HG03565 (cell line): Measurements from ENCODE around the gene STIP1.
"Not testable (repeated sequence)": the region's sequence is repeated elsewhere in the genome, so short reads cannot be mapped to it uniquely, and the experiment has no call there.

ENCODE experiments used
- ATAC-seq: cut with Tn5 transposase; IDR thresholded peaks from one replicate; pipeline ENCODE4 v1.9.1; 2021; ENCODE audit warnings: mild to moderate bottlenecking, moderate library complexity; ENCODE audit not compliant: unreplicated experiment

Gene STIP1

DNA sequence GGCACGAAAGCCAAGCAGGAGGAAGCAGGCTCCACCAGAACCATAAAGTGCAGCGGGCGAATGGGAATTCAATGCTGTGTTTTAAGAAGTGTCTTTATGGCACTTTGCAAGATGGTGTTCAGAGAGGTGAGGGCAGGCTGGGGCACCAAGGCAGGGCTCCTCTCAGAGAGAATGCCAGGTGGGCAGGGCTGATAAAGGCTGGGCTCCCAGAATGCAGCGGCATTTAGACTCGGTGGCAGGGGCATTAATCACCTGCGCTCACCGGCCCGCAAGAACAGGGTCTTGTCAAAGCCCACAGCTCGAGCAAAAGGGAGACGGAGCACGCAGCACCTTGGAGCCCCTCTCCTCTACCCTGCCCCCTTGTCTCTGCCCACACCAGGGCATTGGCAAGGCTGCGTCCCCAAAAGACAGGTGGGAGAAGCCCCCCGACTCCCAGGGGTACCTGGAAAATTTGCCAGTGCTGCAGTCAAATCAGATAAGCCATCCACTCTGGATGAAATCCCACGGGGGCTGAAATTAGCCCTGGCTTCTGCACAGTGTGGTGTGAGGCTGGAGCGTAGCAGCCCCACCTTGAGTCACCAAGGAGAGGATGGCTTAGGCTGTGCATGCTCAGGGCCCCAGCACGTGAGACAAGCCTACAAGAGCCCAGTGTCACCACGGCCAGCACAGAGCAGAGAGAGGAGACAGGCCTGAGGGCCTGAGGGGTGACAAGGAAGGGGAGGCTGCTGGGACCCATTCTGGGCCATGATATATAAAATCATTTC, 28.2 kb upstream of the STIP1 start:
- no peak for ATAC-seq

DNA sequence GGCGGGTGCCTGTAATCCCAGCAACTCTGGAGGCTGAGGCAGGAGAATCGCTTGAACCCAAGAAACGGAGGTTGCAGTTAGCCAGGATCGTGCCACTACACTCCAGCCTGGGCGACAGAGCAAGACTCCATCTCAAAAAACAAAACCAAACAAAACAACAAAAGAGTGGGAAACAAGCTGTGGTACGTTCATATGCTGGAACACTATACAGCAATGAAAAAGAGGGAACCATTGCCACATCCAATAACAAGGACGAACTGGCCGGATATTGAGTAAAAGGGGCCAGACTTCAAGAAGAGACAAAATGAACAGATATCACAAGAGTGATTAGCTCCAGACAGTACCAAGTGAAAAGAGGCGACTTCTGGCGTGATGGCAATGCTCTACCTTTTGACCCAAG, 24.9 kb upstream of the STIP1 start:
- no peak for ATAC-seq

DNA sequence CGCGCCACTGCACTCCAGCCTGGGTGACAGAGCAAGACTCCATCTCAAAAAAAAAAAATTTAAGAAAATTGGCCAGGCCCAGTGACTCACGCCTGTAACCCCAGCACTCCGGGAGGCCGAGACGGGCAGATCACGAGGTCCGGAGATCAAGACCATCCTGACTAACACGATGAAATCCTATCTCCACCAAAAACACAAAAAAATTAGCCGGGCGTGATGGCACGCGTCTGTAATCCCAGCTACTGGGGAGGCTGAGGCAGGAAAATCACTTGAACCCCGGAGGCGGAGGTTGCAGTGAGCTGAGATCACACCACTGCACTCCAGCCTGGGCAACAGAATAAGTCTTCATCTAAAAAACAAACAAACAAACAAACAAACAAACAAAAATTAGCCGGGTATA, 23.2 kb upstream of the STIP1 start:
- not testable (repeated sequence) for ATAC-seq

DNA sequence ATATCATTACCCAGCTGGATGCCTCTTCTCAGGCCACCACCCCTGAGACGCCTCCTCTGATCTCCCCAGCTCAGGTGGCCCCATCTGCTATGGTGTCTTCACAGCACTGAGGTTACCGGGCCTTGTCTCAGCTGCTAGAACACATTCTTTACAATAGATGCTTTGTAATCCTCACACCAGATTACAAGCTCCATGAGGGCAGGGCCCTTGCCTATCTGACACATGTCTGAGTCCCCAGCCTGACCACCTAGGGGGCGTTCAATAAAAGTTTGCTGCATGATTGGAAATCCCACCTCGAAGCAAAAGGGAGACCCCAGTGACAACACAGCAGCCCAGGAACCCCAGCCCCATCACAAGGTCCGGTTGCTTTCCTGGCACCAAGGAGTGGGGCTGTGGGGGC, 22.0 kb upstream of the STIP1 start:
- no peak for ATAC-seq

DNA sequence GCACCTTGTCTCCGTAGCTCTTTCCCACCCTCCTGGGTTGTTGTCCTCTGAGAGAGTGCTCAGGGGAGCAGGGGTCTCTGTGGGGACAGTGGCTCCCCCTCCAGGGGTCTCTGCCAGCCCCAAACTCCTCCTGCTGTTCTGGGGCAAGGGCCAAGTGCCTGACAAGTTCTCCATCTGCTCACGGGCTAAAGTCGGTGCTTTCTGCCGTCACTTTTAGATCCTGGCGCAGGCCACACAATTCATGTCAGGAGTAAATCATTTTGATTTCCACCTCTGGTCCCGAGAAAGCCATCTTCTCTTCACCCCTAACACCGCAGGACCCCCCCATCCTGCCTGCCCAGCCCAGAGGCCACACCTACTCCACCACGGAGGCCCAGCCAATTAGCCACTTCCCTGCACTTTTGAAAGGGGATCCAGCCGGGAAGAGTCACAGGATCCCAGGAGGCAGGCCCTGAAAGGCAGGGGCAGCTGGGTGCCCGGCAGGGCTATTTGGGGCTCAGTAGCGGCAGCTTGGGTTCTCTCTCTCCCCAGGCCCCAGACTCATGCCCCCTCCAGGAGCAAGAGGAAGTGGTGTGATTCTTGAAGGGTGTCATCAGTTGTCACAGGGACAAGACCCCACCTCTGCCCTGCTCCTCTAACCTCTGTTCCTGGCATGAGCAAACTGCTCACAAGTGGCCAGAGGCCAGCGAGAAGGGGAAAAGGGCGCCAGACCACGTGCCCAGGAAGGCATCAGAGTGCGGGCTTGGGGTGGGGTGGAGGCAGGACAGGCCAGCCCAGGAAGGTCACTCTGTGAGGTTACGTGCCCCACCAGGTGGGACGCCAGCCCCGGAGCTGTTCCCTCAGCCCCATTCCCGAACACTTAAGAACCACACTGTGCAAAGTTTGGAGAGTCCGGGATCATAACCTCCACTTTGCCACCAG, 21.3 kb upstream of the STIP1 start:
- ATAC-seq, result no peak

DNA sequence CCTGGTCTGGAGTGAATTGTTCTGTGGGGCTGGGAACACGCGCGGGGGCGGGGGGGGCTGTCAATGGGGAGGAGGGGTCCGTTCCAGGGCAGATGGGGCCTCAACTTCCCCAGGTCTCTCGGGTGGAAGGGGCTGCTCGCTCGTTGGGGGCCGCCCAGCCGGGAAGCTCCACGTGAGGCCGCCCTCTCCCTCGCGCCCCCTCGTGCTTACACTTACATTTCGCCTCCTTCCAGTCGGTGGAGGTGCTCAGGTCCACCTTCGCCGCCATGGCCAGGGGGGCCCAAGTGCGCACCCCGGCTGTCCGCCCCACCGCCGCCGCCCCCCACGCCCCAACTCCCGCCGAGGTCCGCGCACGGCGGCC, 20.5 kb upstream of the STIP1 start:
- ATAC-seq, result no peak

DNA sequence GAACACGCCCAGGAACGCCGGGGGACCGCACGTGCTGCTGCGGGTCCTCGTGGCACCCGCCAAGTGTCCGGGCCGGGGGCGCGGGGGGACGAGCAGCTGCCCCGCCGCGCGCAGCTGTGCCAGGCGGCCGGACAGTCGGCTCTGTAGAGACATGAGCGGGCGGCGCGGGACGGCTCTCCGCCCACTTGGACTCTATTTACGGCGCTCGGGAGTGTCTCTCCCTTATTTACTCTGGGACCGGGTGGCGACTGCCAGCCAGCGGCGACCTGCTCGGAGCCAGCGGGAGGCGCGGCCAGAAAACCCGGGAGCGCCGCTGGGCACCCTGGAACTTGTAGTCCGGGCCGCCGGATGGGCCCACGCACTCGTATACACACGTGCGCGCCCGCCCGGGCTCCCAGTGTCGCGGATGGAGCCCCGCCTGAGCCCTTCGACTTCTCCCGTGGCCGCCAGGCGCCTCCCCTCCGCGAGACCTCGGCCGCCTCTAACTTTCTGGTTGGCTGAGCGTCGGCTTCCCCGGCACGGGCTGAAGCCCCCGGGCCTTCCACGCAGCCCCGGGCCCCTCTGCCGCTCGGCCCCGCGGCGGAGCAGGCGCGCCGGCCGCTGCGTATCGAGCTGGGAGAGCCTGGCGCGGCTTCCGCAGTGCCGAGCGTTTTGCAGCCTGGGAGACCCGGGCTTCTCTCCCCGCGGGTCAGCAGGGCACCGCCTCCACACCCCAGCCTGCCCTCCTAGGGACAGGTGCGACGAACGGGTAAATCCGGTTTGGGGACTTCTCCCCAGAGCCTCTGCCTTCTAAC, 19.9 kb upstream of the STIP1 start, which contains the start of gene MACROD1:
TSS of gene MACROD1 (minus strand) at position 272 of the 794 bp plus-strand sequence. CDS start at position 153, 119 bp downstream.
- ATAC-seq, result peak; percentile 71

DNA sequence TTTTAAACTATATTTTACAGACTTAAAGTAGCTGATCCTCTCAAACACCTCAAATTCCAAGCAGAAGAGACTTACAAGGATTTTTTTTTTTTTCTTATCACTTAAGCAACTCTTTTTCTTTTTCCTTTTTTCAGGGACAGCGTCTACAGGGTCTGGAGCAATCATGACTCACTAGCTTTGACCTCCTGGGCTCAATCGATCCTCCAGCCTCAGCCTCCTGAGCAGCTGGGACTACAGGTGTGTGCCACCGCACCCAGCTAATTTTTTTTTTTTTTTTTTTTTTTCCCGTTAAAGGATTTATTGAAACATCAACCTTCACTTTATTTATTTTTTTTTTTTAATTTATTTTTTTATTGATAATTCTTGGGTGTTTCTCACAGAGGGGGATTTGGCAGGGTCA, 15.6 kb upstream of the STIP1 start:
- ATAC-seq, result no peak

DNA sequence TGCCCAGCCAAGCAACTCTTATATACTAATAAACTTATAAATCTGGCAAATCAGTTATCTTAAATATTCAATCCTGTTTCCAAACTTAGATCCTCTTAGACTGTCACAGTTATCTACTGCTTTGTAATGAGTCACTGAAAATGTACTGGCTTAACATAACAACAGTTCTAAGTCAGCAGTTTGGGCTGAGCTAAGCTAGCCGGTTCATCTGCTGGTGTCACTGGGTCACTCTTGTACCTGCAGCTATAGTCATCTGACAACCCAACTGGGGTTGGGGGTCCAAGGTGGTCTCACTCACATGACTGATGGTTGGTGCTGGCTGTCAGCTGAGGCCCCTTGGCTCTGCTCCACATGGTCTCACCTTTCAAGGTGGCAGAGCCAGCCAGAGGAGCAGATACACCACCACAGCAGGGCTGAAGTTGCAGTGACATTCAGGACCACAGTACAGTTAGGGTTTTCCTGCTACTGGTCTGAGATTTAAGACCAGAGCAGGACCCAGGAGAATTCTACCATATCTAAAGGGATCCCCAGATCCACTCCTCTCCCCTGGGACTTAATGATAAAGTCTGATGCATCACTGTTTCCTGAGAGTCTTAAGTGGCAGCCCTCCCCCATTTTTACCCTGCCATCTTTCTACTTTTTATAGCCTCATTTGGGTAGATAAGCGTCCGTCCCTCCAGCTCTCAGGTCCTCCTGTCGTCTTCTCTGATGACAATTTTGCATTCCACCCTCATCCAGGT, 12.2 kb upstream of the STIP1 start:
- ATAC-seq, result no peak

DNA sequence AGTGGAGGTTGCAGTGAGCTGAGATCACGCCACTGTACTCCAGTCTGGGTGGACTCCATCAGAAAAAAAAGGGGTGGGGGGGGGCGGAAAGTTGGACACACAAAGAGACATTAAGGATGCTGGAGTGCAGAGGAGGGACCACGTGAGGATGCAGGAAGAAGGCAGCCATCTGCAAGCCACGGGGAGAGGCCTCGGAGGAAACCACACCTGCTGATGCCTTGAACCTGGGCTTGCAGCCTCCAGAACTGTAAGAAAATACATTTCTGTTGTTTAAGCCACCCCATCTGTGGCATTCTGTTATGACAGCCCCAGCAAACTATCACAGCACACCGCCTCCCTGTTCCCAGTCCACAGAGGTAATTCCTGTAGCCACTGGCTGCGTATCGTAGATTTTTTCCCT, 9.2 kb upstream of the STIP1 start:
- no peak for ATAC-seq

DNA sequence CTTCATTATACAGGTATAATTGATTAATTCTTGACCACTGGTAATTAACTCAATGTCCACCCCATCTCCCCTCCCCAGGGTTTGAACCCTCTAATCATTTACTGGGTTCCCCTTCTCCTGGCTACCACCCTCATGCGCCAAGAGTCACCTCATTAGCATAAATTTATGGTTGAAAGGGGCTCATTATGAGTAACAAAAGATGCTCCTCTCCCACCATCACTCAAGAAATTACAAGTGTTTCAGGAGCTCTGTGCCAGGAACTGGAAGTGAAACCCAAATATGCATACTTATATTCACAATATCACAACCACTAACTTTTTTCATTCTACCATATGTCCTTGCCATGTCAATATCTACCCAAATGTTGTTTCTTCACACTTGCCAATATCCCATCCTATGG, 7.8 kb upstream of the STIP1 start:
- no peak for ATAC-seq

DNA sequence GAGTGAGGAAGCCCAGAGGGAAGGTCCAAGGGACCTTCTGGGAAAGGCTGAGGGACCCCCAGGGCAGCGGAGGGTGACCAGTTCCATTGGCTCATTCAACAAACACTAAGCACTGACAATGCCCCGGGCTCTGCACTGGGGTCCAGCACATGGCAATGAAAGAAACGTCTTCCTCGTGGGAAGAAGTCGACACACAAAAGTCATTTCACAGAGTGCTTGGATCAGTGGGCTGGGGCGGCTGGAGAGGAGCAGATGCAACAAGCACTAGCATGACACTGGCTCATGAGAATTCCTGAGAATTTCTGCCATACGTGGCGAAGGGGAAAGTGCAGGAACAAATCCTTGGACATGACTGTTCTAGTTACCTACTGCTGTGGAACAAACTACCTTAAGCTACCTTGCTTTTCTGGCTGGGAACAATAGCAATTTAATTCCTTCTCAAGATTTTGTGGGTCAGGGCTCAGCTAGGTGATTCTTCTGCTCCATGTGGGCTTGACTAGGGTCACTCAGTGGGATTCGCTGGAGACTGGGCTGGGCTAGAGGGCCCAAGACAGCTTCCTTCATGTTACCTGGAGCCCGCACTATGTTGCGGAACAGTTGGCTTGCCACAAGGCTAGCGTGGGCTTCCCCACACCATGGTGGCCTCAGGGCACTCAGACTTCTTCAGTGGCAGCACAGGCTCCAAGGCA, 6.9 kb upstream of the STIP1 start:
- ATAC-seq, result no peak

DNA sequence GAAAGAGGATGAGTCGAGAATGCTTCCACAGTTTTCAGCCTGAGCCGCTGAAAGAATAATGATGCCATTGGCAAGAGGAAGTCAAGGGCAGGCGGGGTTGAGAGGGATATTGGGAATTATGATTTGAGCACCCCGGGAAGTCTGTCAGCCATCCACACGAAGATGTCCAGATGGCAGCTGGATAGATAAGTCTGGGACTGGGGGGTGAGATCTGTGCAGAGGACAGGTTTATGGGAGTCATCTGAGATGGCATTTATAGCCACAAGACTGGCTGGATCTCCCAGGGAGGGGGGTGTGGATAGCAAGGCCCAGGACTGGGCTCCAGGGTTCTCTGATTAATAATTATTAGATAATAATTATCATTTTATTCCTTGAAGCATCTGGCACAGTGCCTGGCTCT, 5.1 kb upstream of the STIP1 start:
- no peak for ATAC-seq

DNA sequence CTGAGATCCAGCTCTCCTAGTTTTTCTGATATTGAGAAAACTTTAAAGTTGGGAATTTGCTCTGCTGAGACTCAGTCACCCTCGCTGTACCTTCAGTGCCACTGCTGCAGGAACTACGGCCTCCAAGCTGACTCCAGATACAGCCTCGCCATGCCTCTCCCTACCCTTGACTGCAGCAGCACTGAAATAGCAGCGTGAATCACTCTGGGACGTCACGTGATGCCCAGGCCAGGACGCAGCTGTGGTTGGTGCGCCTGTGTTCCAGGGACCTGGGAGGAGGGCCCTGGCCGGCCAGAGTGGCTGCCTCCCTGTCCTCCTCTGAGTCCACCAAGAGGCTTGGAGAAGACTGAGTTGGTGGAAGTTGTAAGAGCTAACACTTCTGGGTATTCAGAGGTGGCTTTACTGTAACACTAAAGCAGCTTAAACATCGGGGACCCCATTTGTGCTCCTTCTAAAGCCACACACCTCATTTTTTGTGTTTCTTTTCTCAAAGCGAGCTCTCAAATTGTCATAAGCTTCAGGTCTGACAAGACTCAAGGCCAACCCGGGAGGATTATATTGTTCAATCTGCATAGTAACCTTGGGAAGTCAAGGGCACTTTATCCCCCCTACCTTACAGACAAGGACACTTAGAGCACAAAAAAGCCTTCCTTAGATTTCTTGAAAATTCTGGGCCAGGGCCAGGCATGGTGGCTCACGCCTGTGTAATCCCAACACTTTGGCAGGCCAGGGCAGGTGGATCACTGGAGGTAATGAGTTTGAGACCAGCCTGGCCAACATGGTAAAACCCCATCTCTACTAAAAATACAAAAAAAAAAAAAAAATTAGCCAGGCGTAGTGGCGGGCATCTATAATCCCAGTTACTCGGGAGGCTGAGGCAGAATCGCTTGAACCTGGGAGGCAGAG, 4.2 kb upstream of the STIP1 start:
- no peak for ATAC-seq

DNA sequence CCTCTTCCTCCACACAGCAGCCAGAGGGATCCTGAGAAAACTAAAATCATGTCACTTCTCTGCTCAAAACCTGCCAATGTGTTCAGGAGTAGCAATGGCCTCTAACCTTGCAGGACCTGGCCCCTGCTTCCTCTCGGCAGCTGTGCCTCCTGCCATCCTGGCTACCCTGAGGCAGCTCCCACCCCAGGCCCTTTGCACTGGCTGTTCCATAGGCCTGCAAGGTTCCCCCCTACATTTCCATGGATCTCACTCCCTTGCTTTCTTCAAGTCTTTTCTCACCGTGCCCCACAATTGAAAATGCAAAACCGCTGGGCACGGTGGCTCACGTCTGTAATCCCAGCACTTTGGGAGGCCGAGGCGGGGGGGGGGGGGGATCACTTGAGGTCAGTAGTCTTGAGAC, 2.1 kb upstream of the STIP1 start:
- no peak for ATAC-seq

DNA sequence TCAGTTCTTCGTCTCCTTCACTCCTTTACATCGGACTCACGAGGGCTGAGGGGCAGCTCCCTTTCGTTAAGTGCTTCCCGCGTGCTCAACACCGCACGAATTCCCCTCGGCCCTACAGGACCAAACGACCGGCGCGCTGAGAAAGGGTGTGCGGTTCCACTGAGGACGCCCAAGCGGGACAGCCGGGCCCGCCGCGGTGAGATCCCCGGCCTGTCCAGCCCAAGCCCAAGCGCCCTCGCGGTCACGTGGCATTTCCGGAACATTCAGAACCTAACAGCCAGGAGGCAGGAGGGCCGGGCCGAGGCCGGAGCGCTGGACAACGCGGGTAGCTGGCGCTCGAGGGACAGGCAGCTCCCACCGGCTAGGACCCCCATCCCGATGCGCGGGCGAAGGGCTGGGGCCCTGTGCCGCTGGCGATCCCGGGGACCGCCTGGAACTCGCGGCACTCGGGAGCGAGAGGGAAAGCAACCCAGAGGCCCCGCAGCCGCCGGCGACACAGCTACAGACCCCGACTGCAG, 737 bp upstream of the STIP1 start:
- ATAC-seq, result no peak

DNA sequence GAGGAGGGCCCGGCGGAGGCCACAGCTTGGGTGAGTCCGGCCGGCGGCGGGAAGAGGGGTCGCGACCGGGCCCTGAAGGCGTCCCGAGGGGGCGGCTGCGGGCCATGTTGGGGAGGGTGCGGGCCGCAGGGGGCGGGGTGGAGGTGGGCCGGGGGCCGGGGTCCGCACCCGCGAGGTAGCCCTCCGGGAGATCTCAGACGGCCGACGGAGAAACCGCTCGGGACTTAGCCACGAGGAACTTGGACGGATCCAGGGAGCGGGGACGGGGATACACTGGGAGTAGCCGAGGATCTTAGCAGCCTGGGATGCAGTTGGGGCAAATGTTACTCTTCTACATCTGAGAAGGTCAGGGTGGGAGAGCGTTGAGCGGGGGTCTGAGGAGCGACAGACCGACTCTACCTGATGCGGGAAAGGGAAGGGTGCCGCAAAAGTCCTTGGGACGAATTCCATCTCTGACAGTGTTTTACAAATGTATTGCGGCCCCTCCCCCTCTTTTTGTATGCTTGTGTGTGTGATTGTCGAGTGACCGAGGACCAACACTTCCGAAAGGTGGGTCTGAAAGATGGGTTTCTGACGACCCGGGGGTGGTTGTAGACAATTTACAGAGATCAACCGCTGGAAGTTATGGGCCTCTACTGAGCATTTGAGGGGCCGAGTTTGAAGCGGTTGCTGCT, 658 bp downstream of the STIP1 start:
- ATAC-seq, result no peak

DNA sequence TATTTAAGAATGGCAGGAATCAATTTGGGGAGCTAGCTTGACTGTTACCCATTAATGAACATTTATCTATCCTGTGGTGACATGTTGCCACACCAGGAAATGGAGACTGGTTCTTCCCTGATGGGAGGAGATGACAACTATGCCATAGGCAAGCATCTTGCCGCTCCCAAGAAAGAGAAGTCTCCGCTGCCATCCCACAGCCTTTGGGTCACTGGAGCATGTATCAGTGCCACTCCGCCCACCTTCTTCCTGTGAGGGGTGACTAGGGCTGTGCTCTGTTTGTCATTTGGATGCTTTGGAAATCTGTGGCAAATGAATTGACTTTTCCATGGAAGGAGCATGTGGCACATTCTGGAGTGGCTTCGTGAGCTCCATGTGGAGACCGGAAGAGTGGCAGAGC, 6.5 kb downstream of the STIP1 start:
- no peak for ATAC-seq
